ENCODE data around the gene ABHD2. TPM values are rescaled to one million over a fixed set of nuclear protein-coding genes. Genes with fewer than 3 reads are reported as not detected.

ABHD2 gene
- polyA plus RNA-seq, 3 donors = 30.8 to 67.1 (median 37.3) TPM

- H3K79me2 ChIP-seq (ENCODE audit: insufficient read depth, low read length) = peaks cover 73% of the 10 kb centered on the region
- peaks cover 0 to 2% (median 0%) of the 10 kb centered on the region in 7 donors for H3K9me3 Mint-ChIP-seq
- H3K9me3 ChIP-seq (replicated peaks in 1 of 2; ENCODE audit: control insufficient read depth in 1 of 2, insufficient read depth in 1 of 2, low read length in 2 of 2) = no peaks in the 10 kb centered on the region
- no peak overlapping the region for H3K27ac ChIP-seq (ENCODE audit: low read depth in 1 of 2, low read length in 2 of 2)
- H4K20me1 ChIP-seq (ENCODE audit: insufficient read depth, low read length) = peaks cover 27% of the 10 kb centered on the region
- 100% methylated on average over 2 of the region's 3 CpGs for WGBS (ENCODE audit: insufficient coverage)
- H3K27me3 Mint-ChIP-seq (ENCODE audit: low read depth in 3 of 3) = no peaks in the 10 kb centered on the region
- no peaks in the 10 kb centered on the region for H3K27me3 ChIP-seq (ENCODE audit: control insufficient read depth in 2 of 2, insufficient read depth in 2 of 2, low read length in 2 of 2)
- peaks cover 29 to 64% of the 10 kb centered on the region in 2 donors for H3K36me3 ChIP-seq (replicated peaks in 1 of 2; ENCODE audit: control insufficient read depth in 1 of 2, insufficient read depth in 2 of 2, low read length in 2 of 2)
- TF ChIP-seq CTCF (IDR thresholded peaks at IDR 0.05) = no peak
- peaks cover 34 to 35% of the 10 kb centered on the region in 2 donors for H3K4me1 ChIP-seq (ENCODE audit: control insufficient read depth in 1 of 2, insufficient read depth in 2 of 2, low read length in 2 of 2)
- H3K4me3 ChIP-seq (replicated peaks in 1 of 3; ENCODE audit: low read depth in 2 of 3, low read length in 3 of 3) = no peak overlapping the region
- peaks cover 52% of the 10 kb centered on the region for H3K4me1 Mint-ChIP-seq
- peaks cover 56 to 68% of the 10 kb centered on the region in 2 donors for H3K36me3 Mint-ChIP-seq
- DNase-seq = no peak
- intact Hi-C loops (cut with micrococcal nuclease) = no loop called here
- no peak overlapping the region for H3K4me2 ChIP-seq (replicated peaks; ENCODE audit: extremely low read depth, low read length, poor library complexity, severe bottlenecking)
- peak overlapping the region in 5 of 7 donors; percentile 26 to 62 (median 39) for H3K27ac Mint-ChIP-seq
- H3K9ac ChIP-seq (ENCODE audit: insufficient read depth, low read length, poor library complexity, severe bottlenecking) = no peak overlapping the region
- no peak overlapping the region for H2AFZ ChIP-seq (ENCODE audit: insufficient read depth, low read depth, low read length, poor library complexity, severe bottlenecking)
- H3K4me3 Mint-ChIP-seq = no peak overlapping the region
Measured at GRCh38 chr15:89114990-89115389, 26.7 kb downstream of the ABHD2 start.

GRCh38 chr15:89115547-89115946 lies 27.3 kb downstream of the ABHD2 start:
- Histone ChIP-seq H2AFZ (ENCODE audit: insufficient read depth, low read depth, low read length, poor library complexity, severe bottlenecking) (no peak overlapping the region), H3K27me3 (ENCODE audit: control insufficient read depth in 2 of 2, insufficient read depth in 2 of 2, low read length in 2 of 2) (no peaks in the 10 kb centered on the region), H3K27ac (ENCODE audit: low read depth in 1 of 2, low read length in 2 of 2) (peak overlapping the region in 1 of 2 donors; percentile 72), H3K79me2 (ENCODE audit: insufficient read depth, low read length) (peaks cover 73% of the 10 kb centered on the region), H3K9me3 (replicated peaks in 1 of 2; ENCODE audit: control insufficient read depth in 1 of 2, insufficient read depth in 1 of 2, low read length in 2 of 2) (no peaks in the 10 kb centered on the region), H4K20me1 (ENCODE audit: insufficient read depth, low read length) (peaks cover 27% of the 10 kb centered on the region), H3K4me2 (replicated peaks; ENCODE audit: extremely low read depth, low read length, poor library complexity, severe bottlenecking) (no peak overlapping the region), H3K4me3 (replicated peaks in 1 of 3; ENCODE audit: low read depth in 2 of 3, low read length in 3 of 3) (no peak overlapping the region), H3K9ac (ENCODE audit: insufficient read depth, low read length, poor library complexity, severe bottlenecking) (no peak overlapping the region), H3K4me1 (ENCODE audit: control insufficient read depth in 1 of 2, insufficient read depth in 2 of 2, low read length in 2 of 2) (peaks cover 39 to 40% of the 10 kb centered on the region in 2 donors), H3K36me3 (replicated peaks in 1 of 2; ENCODE audit: control insufficient read depth in 1 of 2, insufficient read depth in 2 of 2, low read length in 2 of 2) (peaks cover 29 to 67% of the 10 kb centered on the region in 2 donors)
- H3K4me1 Mint-ChIP-seq = peaks cover 54% of the 10 kb centered on the region
- peaks cover 0 to 2% (median 0%) of the 10 kb centered on the region in 7 donors for H3K9me3 Mint-ChIP-seq
- H3K4me3 Mint-ChIP-seq = no peak overlapping the region
- 96% methylated on average over 4 of the region's 5 CpGs for WGBS (ENCODE audit: insufficient coverage)
- H3K27me3 Mint-ChIP-seq (ENCODE audit: low read depth in 3 of 3) = no peaks in the 10 kb centered on the region
- intact Hi-C loops (cut with micrococcal nuclease) = no loop called here
- no peak for DNase-seq
- no peak for TF ChIP-seq CTCF (IDR thresholded peaks at IDR 0.05)
- H3K27ac Mint-ChIP-seq = no peak overlapping the region
- H3K36me3 Mint-ChIP-seq = peaks cover 50 to 65% of the 10 kb centered on the region in 2 donors
